ENCODE data around the gene MRPL23. TPM values are rescaled to one million over a fixed set of nuclear protein-coding genes. Genes with fewer than 3 reads are reported as not detected.

The MRPL23 gene
- total RNA-seq, 2 donors from 2014 or later = 128 to 210 TPM

DNA sequence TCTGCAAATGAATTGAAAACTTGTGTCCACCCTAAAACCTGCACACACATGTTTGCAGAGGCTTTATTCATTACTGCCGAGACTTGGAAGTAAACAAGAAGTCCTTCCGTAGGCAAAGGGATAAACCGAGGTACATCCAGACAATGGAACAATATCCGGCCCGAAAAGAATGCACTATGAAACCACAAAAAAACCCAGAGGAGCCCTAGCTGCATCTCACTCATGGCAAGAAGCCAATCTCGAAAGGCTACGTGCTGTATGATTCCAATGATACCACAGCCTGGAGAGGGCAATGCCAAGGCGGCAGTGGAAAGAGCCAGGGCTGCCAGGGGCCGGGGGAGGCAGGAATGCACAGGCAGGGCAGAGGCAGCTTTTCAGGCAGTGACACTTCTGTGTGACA lies 3.2 kb upstream of the MRPL23 start:
- no peak overlapping the region for H3K4me3 ChIP-seq
- no peaks in the 10 kb centered on the region for H3K36me3 ChIP-seq
- peaks cover 0 to 5% of the 10 kb centered on the region in 2 donors for H3K4me1 ChIP-seq
- no peaks in the 10 kb centered on the region for H3K9me3 ChIP-seq
- DNase-seq (ENCODE audit: low spot score) = no peak
- no peaks in the 10 kb centered on the region for H3K27me3 ChIP-seq
- no peak overlapping the region for H3K27ac ChIP-seq
- TF ChIP-seq, protein P1, sequence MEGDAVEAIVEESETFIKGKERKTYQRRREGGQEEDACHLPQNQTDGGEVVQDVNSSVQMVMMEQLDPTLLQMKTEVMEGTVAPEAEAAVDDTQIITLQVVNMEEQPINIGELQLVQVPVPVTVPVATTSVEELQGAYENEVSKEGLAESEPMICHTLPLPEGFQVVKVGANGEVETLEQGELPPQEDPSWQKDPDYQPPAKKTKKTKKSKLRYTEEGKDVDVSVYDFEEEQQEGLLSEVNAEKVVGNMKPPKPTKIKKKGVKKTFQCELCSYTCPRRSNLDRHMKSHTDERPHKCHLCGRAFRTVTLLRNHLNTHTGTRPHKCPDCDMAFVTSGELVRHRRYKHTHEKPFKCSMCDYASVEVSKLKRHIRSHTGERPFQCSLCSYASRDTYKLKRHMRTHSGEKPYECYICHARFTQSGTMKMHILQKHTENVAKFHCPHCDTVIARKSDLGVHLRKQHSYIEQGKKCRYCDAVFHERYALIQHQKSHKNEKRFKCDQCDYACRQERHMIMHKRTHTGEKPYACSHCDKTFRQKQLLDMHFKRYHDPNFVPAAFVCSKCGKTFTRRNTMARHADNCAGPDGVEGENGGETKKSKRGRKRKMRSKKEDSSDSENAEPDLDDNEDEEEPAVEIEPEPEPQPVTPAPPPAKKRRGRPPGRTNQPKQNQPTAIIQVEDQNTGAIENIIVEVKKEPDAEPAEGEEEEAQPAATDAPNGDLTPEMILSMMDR (IDR thresholded peaks at IDR 0.05) = no peak

DNA sequence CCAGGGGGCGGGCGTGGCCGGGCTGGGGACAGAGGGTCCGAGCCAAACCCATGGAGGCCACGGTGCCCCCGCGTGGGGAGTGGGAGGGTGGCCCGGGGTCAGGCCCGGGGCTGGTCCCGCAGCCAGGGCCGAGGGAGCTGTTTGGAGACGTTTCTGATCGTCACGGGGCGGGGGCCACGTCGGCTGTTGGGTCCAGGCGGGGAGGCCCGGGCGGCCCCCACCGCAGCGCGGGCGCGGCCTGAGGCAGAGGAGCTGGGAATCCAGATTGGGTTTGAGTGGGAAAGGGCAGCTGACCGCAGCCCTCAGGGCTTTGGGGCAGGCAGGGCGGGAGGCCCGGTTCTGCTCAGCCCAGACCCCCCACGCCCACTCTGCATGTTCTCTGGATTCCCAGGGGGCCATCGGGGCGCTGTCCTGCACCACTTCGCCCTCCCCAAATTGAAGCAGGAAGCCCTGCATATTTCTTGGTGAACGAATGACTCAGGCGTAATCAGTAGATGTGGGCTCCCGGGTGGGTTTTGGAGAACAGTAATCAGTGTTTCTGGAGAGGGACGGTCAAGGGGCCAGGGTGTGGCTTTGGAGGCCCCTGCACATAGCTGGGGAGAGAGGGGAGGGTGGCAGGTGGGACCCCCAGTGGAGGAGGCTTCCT lies 583 bp downstream of the MRPL23 start:
- no peaks in the 10 kb centered on the region for H3K36me3 ChIP-seq
- no peaks in the 10 kb centered on the region for H3K27me3 ChIP-seq
- no peak overlapping the region for H3K4me3 ChIP-seq
- no peak overlapping the region for H3K27ac ChIP-seq
- no peaks in the 10 kb centered on the region for H3K9me3 ChIP-seq
- no peaks in the 10 kb centered on the region for H3K4me1 ChIP-seq
- no peak for DNase-seq (ENCODE audit: low spot score)
- TF ChIP-seq, protein P1 (IDR thresholded peaks at IDR 0.05) = no peak

DNA sequence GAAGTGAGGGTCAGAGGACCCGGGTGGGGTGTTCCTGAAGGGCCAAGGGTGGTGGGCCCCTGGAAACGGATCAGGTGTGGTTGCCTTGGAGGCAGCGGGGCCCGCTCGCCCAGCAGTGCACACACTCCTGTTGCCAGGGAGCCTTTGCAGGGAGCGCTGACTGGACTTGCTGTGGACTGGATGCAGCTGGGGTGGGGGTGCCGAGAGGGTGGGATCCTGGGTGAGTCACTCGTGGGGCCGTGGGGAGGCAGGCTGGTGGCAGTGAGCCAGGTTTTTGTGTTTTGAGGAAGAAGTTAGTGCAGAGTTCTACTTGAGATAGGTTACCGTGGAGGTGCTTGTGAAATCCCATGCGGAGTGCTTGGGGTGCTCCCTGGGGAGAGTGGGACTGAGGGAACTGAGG lies 1.3 kb downstream of the MRPL23 start:
- Histone ChIP-seq H3K4me1 (no peaks in the 10 kb centered on the region), H3K27ac (no peak overlapping the region), H3K36me3 (no peaks in the 10 kb centered on the region), H3K27me3 (no peaks in the 10 kb centered on the region), H3K4me3 (no peak overlapping the region), H3K9me3 (no peaks in the 10 kb centered on the region)
- no peak for DNase-seq (ENCODE audit: low spot score)
- TF ChIP-seq, protein P1 (IDR thresholded peaks at IDR 0.05) = no peak

DNA sequence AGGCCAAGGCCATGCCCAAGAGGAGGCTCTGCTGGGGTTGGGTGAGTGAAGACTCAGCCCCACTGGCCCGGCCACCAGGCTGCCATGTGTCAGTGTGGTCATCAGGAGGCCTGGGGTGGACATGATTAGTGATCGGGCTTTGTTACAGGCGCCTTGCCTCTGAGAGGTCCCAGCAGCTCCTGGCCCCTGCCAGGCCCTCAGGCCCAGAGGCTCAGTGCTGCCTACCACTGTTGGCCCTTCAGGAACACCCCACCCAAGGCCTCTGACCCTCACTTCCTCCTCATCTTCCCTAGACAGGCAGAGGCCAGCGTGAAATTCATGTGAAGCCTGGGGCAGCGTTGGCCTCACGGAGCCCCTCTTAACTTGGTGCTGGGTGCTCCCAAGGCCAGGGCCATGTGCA lies 2.2 kb downstream of the MRPL23 start:
- TF ChIP-seq, protein P1 (IDR thresholded peaks at IDR 0.05) = no peak
- no peak overlapping the region for H3K27ac ChIP-seq
- no peaks in the 10 kb centered on the region for H3K4me1 ChIP-seq
- no peaks in the 10 kb centered on the region for H3K27me3 ChIP-seq
- H3K4me3 ChIP-seq = no peak overlapping the region
- DNase-seq (ENCODE audit: low spot score) = no peak
- no peaks in the 10 kb centered on the region for H3K36me3 ChIP-seq
- H3K9me3 ChIP-seq = no peaks in the 10 kb centered on the region

DNA sequence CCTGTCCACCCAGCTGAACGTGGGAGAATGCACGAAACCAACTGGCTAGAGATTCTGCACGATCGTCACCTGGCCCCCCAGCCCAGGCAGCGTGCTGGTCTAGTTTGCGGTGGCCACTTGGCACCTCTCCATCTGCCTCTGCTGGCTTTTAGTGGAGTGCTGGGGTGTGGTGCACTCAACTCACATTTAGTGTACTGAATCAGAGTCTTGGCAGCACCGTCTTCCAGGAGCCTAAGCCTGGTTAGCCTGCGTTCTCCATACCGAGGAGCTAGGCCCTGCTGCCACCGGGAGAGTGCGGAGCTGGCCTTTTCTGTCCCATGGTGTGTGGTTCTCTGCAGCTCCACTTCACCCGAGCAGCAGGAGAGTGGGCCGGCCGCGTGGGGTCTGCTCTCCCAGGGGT lies 2.8 kb downstream of the MRPL23 start:
- TF ChIP-seq, protein P1 (IDR thresholded peaks at IDR 0.05) = no peak
- Histone ChIP-seq H3K4me3 (no peak overlapping the region), H3K9me3 (no peaks in the 10 kb centered on the region), H3K27me3 (no peaks in the 10 kb centered on the region), H3K4me1 (no peaks in the 10 kb centered on the region), H3K27ac (no peak overlapping the region), H3K36me3 (no peaks in the 10 kb centered on the region)
- no peak for DNase-seq (ENCODE audit: low spot score)

Measured in right atrium auricular region (tissue), 2 donors.